Stomach (tissue), 4 donors: Measurements from ENCODE around the gene DPYD.

Experiments used
- EP300 ChIP-seq: sonication (generic); formaldehyde crosslinking; IDR thresholded peaks from one replicate; pipeline ENCODE4 v1.6.1; 2017; ENCODE audit warnings: antibody characterized with exemption
- POLR2A ChIP-seq, 4 donors: fragments of 450-650 bp; IDR thresholded peaks; one replicate each; pipeline ENCODE4 v1.6.1; 2016; ENCODE audit warnings: antibody characterized with exemption in 4 of 4, control low read depth in 2 of 4, mild to moderate bottlenecking in 1 of 4, moderate library complexity in 1 of 4
- POLR2AphosphoS5 ChIP-seq, 3 donors: sonication (generic); formaldehyde crosslinking; IDR thresholded peaks; one replicate each; pipeline ENCODE4 v1.6.1; 2016; ENCODE audit warnings: antibody characterized with exemption in 3 of 3
- TF ChIP-seq, protein P1 (sequence below), 7 experiments: fragments of 450-650 bp in 4 of 7; fragments of 200-600 bp in 3 of 7; sonication (generic) in 3 of 7; IDR thresholded peaks; one replicate each; pipeline ENCODE4 v1.5.1; 2016 to 2019; ENCODE audit warnings: antibody characterized with exemption in 7 of 7, control low read depth in 2 of 7, mild to moderate bottlenecking in 1 of 7

- TF ChIP-seq POLR2A (IDR thresholded peaks at IDR 0.05) (no peak), POLR2AphosphoS5 (IDR thresholded peaks at IDR 0.05) (no peak), EP300 (no peak)
- TF ChIP-seq, protein P1, sequence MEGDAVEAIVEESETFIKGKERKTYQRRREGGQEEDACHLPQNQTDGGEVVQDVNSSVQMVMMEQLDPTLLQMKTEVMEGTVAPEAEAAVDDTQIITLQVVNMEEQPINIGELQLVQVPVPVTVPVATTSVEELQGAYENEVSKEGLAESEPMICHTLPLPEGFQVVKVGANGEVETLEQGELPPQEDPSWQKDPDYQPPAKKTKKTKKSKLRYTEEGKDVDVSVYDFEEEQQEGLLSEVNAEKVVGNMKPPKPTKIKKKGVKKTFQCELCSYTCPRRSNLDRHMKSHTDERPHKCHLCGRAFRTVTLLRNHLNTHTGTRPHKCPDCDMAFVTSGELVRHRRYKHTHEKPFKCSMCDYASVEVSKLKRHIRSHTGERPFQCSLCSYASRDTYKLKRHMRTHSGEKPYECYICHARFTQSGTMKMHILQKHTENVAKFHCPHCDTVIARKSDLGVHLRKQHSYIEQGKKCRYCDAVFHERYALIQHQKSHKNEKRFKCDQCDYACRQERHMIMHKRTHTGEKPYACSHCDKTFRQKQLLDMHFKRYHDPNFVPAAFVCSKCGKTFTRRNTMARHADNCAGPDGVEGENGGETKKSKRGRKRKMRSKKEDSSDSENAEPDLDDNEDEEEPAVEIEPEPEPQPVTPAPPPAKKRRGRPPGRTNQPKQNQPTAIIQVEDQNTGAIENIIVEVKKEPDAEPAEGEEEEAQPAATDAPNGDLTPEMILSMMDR (IDR thresholded peaks at IDR 0.05): no peak
Measured at GRCh38 chr1:97337250-97338030, 583.4 kb downstream of the DPYD start.
